Activated B cell treated with CpG ODN at 0.5 μM for 24 hours (primary cell): ENCODE data around the gene TSC22D3. TPM values are rescaled to one million over a fixed set of nuclear protein-coding genes. Genes with fewer than 3 reads are reported as not detected.

Experiments
- ATAC-seq: fragments of 200-7000 bp; cut with Tn5 transposase; one replicate; pipeline ENCODE4 v1.10.0; 2021; ENCODE audit warnings: low read depth, mild to moderate bottlenecking, moderate library complexity
- CTCF ChIA-PET: fragments of 350-600 bp; sonication (Branson Sonifier 250); formaldehyde crosslinking; loops from one replicate; lab custom pipeline; 2021; ENCODE audit warnings: antibody characterized with exemption; lab: Charles Lee
- POLR2A ChIA-PET: fragments of 350-600 bp; sonication (Branson Sonifier 250); formaldehyde crosslinking; loops from one replicate; lab custom pipeline; 2021; ENCODE audit warnings: antibody characterized with exemption; lab: Charles Lee
- DNase-seq: peaks from one replicate; pipeline ENCODE4 v3.0.0; 2022
- H3K27ac Mint-ChIP-seq: one replicate; pipeline ENCODE4 v1.8.0; 2020; ENCODE audit warnings: mixed read lengths
- H3K27me3 Mint-ChIP-seq: one replicate; pipeline ENCODE4 v1.8.0; 2021; ENCODE audit warnings: mixed read lengths
- H3K36me3 Mint-ChIP-seq: one replicate; pipeline ENCODE4 v1.8.0; 2021; ENCODE audit warnings: low read depth, mixed read lengths
- H3K4me1 Mint-ChIP-seq: one replicate; pipeline ENCODE4 v1.8.0; 2021; ENCODE audit warnings: mixed read lengths
- H3K4me3 Mint-ChIP-seq: one replicate; pipeline ENCODE4 v1.8.0; 2020; ENCODE audit warnings: mild to moderate bottlenecking, mixed read lengths
- H3K9me3 Mint-ChIP-seq: one replicate; pipeline ENCODE4 v1.8.0; 2020; ENCODE audit warnings: mixed read lengths
- CTCF ChIP-seq: fragments of 200-600 bp; IDR thresholded peaks from one replicate; pipeline ENCODE4 v1.8.0; 2022; ENCODE audit warnings: antibody characterized with exemption, mild to moderate bottlenecking
- intact Hi-C: fragments of 100-400 bp; cut with micrococcal nuclease; formaldehyde crosslinking; loops from one replicate; pipeline ENCODE4 v1.15.1; 2024
- total RNA-seq: library from RNA; stranded (reverse); gene quantifications from 2 replicates; pipeline ENCODE4 v1.2.3, GENCODE V29; 2022

The TSC22D3 gene
- total RNA-seq, 1 donor from 2014 or later = 80.8 TPM

GRCh38 chrX:107747596-107748161 lies 27.9 kb downstream of the TSC22D3 start:
- H3K4me3 Mint-ChIP-seq = no peak overlapping the region
- ChIA-PET POLR2A (no interaction called here), CTCF (no interaction called here)
- H3K27me3 Mint-ChIP-seq = no peaks in the 10 kb centered on the region
- no peak overlapping the region for H3K27ac Mint-ChIP-seq
- no peak for TF ChIP-seq CTCF
- ATAC-seq (no peak), DNase-seq (no peak)
- intact Hi-C loops = no loop called here
- peaks cover under 1% of the 10 kb centered on the region for H3K4me1 Mint-ChIP-seq
- no peaks in the 10 kb centered on the region for H3K36me3 Mint-ChIP-seq
- H3K9me3 Mint-ChIP-seq = no peaks in the 10 kb centered on the region

GRCh38 chrX:107744868-107745267 lies 30.7 kb downstream of the TSC22D3 start:
- Mint-ChIP-seq H3K4me1 (peaks cover 20% of the 10 kb centered on the region), H3K36me3 (no peaks in the 10 kb centered on the region), H3K27me3 (no peaks in the 10 kb centered on the region), H3K9me3 (no peaks in the 10 kb centered on the region), H3K4me3 (no peak overlapping the region), H3K27ac (no peak overlapping the region)
- ChIA-PET POLR2A (no interaction called here), CTCF (no interaction called here)
- no peak for ATAC-seq
- intact Hi-C loops = loop anchor here (5.0 kb wide), 1 partner anchor 32 kb away; the partner anchor contains the start of genes NCBP2L and TSC22D3
- DNase-seq = no peak
- no peak for TF ChIP-seq CTCF

- intact Hi-C loops = loop anchor here (5.0 kb wide), 1 partner anchor 33 kb away; the partner anchor contains the start of genes NCBP2L and TSC22D3
- ChIA-PET POLR2A (interaction anchor here (0.7 kb wide), 1 partner anchor 22 kb away, joined by 7 read pairs; no protein-coding TSS in a partner anchor), CTCF (no interaction called here)
- Mint-ChIP-seq H3K4me3 (no peak overlapping the region), H3K9me3 (no peaks in the 10 kb centered on the region), H3K27ac (no peak overlapping the region), H3K36me3 (no peaks in the 10 kb centered on the region), H3K27me3 (no peaks in the 10 kb centered on the region), H3K4me1 (peaks cover 20% of the 10 kb centered on the region)
- no peak for TF ChIP-seq CTCF
- DNase-seq (no peak), ATAC-seq (no peak)
These were observed 31.6 kb downstream of the TSC22D3 start for GRCh38 chrX:107743995-107744394.

- CTCF ChIA-PET = interaction anchor here (1.0 kb wide), 1 partner anchor 83 kb away, joined by 3 read pairs; no protein-coding TSS in a partner anchor
- TF ChIP-seq CTCF = no peak
- no peaks in the 10 kb centered on the region for H3K36me3 Mint-ChIP-seq
- DNase-seq = no peak
- H3K4me3 Mint-ChIP-seq = peak overlapping the region; percentile 89
- ATAC-seq = no peak
- intact Hi-C loops = loop anchor here (1.0 to 5.0 kb wide), 2 partner anchors 21 to 35 kb away; partner anchors contain the start of genes NCBP2L and TSC22D3
- POLR2A ChIA-PET = interaction anchor here (1.7 kb wide), 1 partner anchor 13 kb away, joined by 5 read pairs; no protein-coding TSS in a partner anchor
- H3K9me3 Mint-ChIP-seq = no peaks in the 10 kb centered on the region
- H3K27ac Mint-ChIP-seq = peak overlapping the region; percentile 98
- H3K4me1 Mint-ChIP-seq = peaks cover 20% of the 10 kb centered on the region
- no peaks in the 10 kb centered on the region for H3K27me3 Mint-ChIP-seq
These were observed 32.8 kb downstream of the TSC22D3 start for GRCh38 chrX:107742700-107743191.

GRCh38 chrX:107741404-107741790 lies 34.2 kb downstream of the TSC22D3 start:
- CTCF ChIA-PET = interaction anchor here (0.8 kb wide), 1 partner anchor 36 kb away, joined by 4 read pairs; the partner anchor contains the start of gene NCBP2L
- peak; percentile 14 for DNase-seq

More at GRCh38 chrX:107741404-107741790, 34.2 kb downstream of the TSC22D3 start:
- no peaks in the 10 kb centered on the region for H3K27me3 Mint-ChIP-seq
- no peaks in the 10 kb centered on the region for H3K36me3 Mint-ChIP-seq
- intact Hi-C loops = loop anchor here (5.0 kb wide), 1 partner anchor 36 kb away; the partner anchor contains the start of genes NCBP2L and TSC22D3
- ATAC-seq = peak; percentile 12
- peak overlapping the region; percentile 98 for H3K27ac Mint-ChIP-seq
- no peaks in the 10 kb centered on the region for H3K9me3 Mint-ChIP-seq
- H3K4me1 Mint-ChIP-seq = peaks cover 20% of the 10 kb centered on the region
- TF ChIP-seq CTCF = no peak
- peak overlapping the region; percentile 89 for H3K4me3 Mint-ChIP-seq
- POLR2A ChIA-PET = interaction anchor here (0.6 to 2.1 kb wide), 8 partner anchors 12 to 538 kb away, joined by 3 to 20 read pairs (median 6); partner anchors contain the start of gene PRPS1
